Stimulated activated CD8-positive, alpha-beta memory T cell treated with anti-CD3 and anti-CD28 coated beads, Interleukin-7, amount 100 ng/mL, for 24 hours (primary cell): ENCODE results near the gene C1orf226.

Experiments
- DNase-seq: peaks from one replicate; pipeline ENCODE4 v3.0.0-alpha.2; 2020; ENCODE audit warnings: low read depth

C1orf226 gene

GRCh38 chr1:162384601-162385279 is 3.2 kb downstream of the C1orf226 start:
- no peak for DNase-seq

GRCh38 chr1:162385280-162385623 is 3.7 kb downstream of the C1orf226 start:
- no peak for DNase-seq

- no peak for DNase-seq
These were observed 4.2 kb downstream of the C1orf226 start for GRCh38 chr1:162385702-162386101.

- DNase-seq: no peak
These were observed 5.0 kb downstream of the C1orf226 start for GRCh38 chr1:162386292-162387225.

- no peak for DNase-seq
These were observed 5.9 kb downstream of the C1orf226 start for GRCh38 chr1:162387226-162388082.

GRCh38 chr1:162388083-162388594 is 6.6 kb downstream of the C1orf226 start:
- DNase-seq: no peak

- DNase-seq: no peak
These were observed 7.1 kb downstream of the C1orf226 start for GRCh38 chr1:162388615-162389014.

- no peak for DNase-seq
These were observed 7.7 kb downstream of the C1orf226 start for GRCh38 chr1:162389021-162389818.

GRCh38 chr1:162389971-162390370 is 8.4 kb downstream of the C1orf226 start:
- no peak for DNase-seq

- no peak for DNase-seq
These were observed 9.1 kb downstream of the C1orf226 start for GRCh38 chr1:162390396-162391185.

- DNase-seq: no peak
These were observed 10.4 kb downstream of the C1orf226 start for GRCh38 chr1:162391790-162392563.

GRCh38 chr1:162396201-162396906 is 14.8 kb downstream of the C1orf226 start:
- no peak for DNase-seq

- DNase-seq: no peak
These were observed 15.5 kb downstream of the C1orf226 start for GRCh38 chr1:162397039-162397448.

- DNase-seq: no peak
These were observed 16.5 kb downstream of the C1orf226 start for GRCh38 chr1:162397943-162398560.

- DNase-seq: no peak
These were observed 17.6 kb downstream of the C1orf226 start for GRCh38 chr1:162398999-162399580.

GRCh38 chr1:162400790-162401355 is 19.3 kb downstream of the C1orf226 start:
- no peak for DNase-seq

GRCh38 chr1:162404550-162405160 is 23.1 kb downstream of the C1orf226 start:
- no peak for DNase-seq
